GM19397 (cell line): ENCODE measurements around the gene IL17REL.
A peak's percentile ranks its signal among the peaks of the same experiment; 100 is the strongest.

Source experiments
- ATAC-seq: cut with Tn5 transposase; IDR thresholded peaks from one replicate; pipeline ENCODE4 v1.9.1; 2021; ENCODE audit warnings: mild to moderate bottlenecking, moderate library complexity; ENCODE audit not compliant: unreplicated experiment

Gene IL17REL

DNA sequence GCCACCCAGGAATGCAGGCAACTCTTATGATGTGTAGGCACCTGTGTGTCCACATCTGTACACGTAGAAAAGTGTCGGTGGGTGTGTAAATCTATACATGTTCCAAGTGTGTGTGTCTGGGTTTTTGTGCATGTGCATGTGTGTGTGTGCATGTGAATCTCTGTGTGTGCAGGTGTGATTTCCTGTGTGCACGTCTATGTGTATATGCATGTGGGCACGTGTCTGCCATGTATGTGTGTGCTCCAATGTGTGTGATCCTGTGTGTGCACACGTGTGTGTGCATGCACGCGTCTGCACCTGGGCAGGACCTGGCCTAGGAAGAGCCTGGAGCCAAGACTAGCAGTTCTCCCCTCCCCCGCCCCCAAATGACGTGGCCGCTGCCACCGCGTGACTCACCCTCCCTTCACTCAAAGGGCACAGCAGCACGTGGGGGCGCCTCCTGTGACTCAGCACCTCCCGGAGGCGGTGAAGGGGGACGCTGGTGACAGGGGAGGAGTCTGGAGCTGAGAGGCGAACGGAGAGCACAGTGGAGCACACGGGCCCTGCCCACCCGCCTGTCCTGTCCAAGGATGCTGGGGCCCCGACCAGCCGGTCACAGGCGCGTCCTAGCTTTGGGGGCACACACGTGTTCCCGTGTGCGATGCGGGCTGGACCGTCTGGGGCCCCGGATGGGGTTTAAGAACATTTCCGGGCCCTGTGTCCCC is 41.9 kb downstream of the IL17REL start:
- peak; percentile 61 for ATAC-seq

- no peak for ATAC-seq
Measured at GRCh38 chr22:49969751-49970527, 42.6 kb downstream of the IL17REL start.

GRCh38 chr22:49968831-49969661 is 43.5 kb downstream of the IL17REL start:
- no peak for ATAC-seq

DNA sequence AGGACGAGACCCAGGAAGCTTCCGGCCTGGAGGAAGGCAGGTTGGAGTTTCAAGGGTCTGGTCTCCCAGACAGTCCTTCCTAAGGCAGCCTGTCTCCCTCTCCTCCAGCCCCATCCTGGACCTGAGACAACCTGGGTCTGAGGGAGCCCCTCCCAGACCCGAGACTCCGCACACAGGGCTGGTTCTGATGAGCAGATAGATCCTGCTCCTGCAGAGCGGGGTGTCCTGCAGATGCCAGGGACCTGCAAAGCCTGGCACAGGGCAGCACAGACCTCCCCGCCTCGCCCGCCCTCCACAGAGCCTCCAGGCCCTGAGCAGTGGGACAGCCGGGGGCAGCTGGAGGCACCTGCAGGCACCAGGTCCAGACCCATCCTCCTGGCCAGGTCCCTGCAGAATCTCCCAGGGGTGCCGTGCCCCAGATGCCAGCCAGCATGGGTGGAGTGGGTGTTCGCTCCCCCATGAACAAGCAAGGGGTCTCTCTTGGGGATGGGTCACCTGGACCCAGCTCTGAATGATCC is 44.2 kb downstream of the IL17REL start:
- no peak for ATAC-seq

GRCh38 chr22:49967706-49968208 is 44.8 kb downstream of the IL17REL start:
- ATAC-seq: no peak

DNA sequence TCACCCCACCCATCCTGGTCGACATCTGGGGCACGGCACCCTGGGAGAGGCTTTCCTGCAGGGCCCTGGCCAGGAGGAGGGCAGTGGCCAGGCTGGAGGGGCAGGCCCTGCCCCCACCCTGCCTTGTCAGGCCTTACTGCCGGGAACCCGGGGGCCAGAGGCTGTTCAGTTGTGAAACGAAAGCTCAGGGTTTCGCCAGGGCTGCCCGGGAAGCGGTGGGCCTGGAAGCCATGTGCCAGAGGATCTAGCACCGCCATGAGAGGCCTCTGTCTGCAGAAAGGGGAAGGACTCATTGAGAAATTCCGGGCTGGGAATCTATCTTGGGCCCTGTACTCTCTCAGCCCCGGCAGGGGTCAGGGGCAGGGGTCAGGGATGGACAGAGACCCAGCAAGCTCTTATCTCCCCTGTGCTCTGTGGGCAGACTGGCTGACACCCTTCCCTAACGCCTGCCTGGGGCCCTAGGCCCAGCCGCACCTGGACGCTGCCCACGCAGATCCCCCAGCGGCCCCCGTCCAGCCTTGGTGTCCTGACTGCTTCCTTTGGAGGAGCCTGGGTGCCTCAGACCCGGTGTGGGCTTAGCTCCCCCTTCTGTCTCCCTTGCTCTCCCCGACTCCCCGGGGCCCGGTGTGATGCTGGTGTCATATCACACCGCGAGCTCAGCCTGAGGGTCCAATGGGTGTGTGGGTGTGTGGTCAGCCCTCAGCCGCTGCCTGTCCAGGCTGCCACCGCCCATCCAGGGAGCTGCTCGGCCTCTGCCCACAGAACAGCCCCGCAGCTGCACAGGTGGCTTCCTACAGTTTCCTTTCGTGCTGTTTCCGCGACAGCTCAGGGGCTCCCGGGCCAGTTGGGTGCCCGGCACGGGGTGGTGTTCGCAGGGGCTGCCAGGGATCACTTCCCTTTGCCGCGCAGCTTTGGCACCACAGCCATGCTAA is 45.5 kb downstream of the IL17REL start:
- ATAC-seq: no peak

GRCh38 chr22:49966041-49966773 is 46.4 kb downstream of the IL17REL start:
- no peak for ATAC-seq

DNA sequence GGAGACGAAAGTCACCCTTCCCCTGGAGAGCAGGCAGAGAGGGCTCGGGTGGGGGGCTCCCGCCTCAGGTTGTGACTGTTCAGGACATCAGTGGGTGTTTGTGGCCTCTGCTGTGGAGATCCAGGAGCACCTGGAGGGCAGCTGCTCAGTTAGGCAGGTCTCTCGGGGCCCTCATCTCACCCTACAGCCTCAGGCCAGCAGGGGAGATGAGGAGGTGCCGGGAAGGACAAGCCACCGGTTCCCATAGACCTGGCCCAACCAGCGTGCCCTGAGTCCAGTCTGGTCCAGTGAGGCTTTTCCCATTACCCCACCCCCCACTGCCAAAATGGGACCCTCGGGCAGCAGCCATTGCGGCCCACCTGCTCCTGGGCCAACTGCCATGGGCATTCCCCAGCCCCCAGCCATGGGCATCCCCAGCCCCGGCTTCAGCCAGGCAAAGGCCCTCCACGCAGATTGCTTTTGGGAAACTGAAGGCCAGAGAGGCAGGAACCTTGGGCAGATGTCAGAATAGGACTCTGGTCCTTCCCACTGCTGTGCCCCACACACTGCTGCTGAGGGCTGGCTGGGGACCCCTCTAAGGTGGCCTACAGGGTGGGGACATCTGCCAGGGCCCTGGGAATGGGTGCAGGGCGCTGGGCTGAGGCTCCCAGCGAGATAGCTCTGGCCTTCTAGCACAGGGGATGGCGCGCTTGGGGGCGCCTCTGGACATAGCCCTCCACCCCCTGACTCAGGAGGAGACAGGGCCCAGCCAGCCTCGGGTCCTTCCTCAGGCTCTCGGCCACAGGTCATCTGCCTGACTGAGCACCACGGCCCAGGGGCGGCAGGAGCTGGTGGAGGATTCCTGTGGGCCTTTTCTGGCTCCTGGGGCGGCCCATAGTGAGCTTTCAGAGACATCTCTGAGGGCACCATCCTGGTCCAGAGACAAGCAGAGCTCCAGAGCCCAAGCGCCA is 47.2 kb downstream of the IL17REL start:
- ATAC-seq: no peak

DNA sequence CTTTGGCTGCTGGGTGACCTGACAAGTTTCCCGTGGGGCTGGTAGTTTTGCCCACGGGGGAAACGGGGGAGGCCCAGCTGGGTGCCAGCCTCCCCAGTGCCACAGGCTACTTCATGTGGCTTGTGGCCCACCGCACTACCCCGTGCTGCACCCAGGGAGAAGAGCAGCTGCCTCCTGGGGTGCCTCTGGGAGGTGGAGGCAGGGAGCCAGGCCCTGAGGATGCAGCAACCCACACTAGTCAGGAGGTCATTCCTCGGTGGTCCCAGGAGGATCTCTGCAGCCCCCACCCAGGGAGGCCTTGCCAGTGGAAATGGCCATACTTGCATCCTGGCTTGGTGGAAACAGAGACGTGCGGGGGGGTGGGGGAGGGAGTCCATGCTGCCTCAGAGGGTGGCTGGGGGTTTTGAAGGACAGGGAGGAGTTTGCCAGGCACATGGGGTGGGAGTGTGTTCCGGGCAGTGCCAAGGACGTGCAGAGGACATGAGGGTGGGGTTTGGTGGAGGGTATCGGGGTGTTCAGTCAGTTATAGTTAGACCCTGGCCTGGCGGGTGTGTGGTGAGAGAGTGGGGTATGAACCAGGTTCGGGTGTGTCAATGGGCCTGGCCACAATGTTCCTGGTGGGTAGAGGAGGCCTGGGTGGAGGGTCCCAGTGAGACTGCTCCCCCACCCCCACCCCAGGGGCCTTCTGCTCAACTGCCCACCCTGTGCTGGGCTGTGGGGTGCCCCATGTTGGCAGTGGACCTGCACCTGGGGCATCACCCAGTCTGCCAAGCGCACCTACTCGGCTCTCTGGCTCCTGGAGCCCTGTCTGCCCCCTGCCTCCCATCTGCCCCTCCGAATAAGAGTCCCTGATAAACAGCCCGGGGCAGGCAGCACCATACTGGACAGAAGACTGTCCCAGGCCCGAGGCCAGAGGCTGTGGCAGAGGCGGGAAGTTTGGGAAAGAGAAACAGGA is 48.2 kb downstream of the IL17REL start:
- ATAC-seq: no peak

GRCh38 chr22:49963647-49964026 is 48.9 kb downstream of the IL17REL start:
- ATAC-seq: no peak

DNA sequence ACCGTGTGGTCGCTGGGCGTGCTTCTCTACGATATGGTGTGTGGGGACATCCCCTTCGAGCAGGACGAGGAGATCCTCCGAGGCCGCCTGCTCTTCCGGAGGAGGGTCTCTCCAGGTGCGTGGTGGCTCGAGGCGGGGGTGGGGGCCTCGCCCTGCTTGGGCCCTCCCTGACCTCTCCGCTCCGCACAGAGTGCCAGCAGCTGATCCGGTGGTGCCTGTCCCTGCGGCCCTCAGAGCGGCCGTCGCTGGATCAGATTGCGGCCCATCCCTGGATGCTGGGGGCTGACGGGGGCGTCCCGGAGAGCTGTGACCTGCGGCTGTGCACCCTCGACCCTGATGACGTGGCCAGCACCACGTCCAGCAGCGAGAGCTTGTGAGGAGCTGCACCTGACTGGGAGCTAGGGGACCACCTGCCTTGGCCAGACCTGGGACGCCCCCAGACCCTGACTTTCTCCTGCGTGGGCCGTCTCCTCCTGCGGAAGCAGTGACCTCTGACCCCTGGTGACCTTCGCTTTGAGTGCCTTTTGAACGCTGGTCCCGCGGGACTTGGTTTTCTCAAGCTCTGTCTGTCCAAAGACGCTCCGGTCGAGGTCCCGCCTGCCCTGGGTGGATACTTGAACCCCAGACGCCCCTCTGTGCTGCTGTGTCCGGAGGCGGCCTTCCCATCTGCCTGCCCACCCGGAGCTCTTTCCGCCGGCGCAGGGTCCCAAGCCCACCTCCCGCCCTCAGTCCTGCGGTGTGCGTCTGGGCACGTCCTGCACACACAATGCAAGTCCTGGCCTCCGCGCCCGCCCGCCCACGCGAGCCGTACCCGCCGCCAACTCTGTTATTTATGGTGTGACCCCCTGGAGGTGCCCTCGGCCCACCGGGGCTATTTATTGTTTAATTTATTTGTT is 49.6 kb downstream of the IL17REL start:
- no peak for ATAC-seq

GRCh38 chr22:49962012-49962750 is 50.4 kb downstream of the IL17REL start:
- ATAC-seq: no peak

- no peak for ATAC-seq
Measured at GRCh38 chr22:49961601-49962011, 51.0 kb downstream of the IL17REL start.

DNA sequence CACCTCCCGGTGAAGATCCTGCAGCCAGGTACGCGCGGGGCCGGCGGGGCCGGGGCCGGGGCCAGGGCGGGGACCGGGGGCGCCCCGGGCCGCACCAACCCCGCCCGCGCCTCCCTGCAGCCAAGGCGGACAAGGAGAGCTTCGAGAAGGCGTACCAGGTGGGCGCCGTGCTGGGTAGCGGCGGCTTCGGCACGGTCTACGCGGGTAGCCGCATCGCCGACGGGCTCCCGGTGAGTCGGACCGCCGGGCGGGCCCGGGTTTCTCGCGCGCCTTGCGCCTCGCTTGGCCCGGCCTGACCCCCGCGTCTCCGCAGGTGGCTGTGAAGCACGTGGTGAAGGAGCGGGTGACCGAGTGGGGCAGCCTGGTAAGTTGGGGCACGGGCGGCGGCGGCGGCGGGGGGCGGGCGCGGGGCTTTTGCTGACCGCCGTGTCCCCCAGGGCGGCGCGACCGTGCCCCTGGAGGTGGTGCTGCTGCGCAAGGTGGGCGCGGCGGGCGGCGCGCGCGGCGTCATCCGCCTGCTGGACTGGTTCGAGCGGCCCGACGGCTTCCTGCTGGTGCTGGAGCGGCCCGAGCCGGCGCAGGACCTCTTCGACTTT is 51.5 kb downstream of the IL17REL start:
- ATAC-seq: peak; percentile 1
